ENCODE measurements around the gene IMPA2. TPM values are rescaled to one million over a fixed set of nuclear protein-coding genes. Genes with fewer than 3 reads are reported as not detected.

Gene IMPA2
- total RNA-seq, 1 experiment from 2014 or later, result 37.6 TPM

GRCh38 chr18:12015416-12016062 is 34.2 kb downstream of the IMPA2 start:
- intact Hi-C loops (cut with micrococcal nuclease; ENCODE audit: unreplicated experiment), result no loop called here
- no peak overlapping the region for H3K27ac ChIP-seq (ENCODE audit: low read length)
- BruUV-seq (replicated peaks), result no TSS peak
- H3K9me3 ChIP-seq (ENCODE audit: control insufficient read depth, insufficient read depth, low read depth, low read length), result no peaks in the 10 kb centered on the region
- TF ChIP-seq TCF7L2 (IDR thresholded peaks at IDR 0.05; ENCODE audit: low read depth, low read length), result no peak
- TF ChIP-seq POLR2AphosphoS5 (IDR thresholded peaks at IDR 0.05; ENCODE audit: low read depth, low read length), result no peak
- no peak for TF ChIP-seq REST (IDR thresholded peaks at IDR 0.05; ENCODE audit: insufficient read depth in 1 of 2, low read depth in 2 of 2, low read length in 1 of 2)
- H3K4me1 ChIP-seq (ENCODE audit: control insufficient read depth, insufficient read depth, low read length), result no peaks in the 10 kb centered on the region
- POLR2A ChIA-PET, result no interaction called here
- H3K27me3 ChIP-seq (ENCODE audit: control insufficient read depth, insufficient read depth, low read length), result no peaks in the 10 kb centered on the region
- in situ Hi-C loops (cut with HindIII; ENCODE audit: low pct_unique_long_range_greater_than_20kb, low sequenced_read_pairs), result loop anchor here (25.0 kb wide), 1 partner anchor 103 kb away; the partner anchor contains the start of gene MPPE1
- CTCF ChIA-PET, result no interaction called here
- H3K36me3 ChIP-seq (ENCODE audit: control insufficient read depth, insufficient read depth, low read length), result no peaks in the 10 kb centered on the region
- H3K4me3 ChIP-seq (ENCODE audit: low read depth in 2 of 2, low read length in 2 of 2), result no peak overlapping the region
- ATAC-seq (no peak), DNase-seq (ENCODE audit: low read depth, low spot score) (no peak)

GRCh38 chr18:12017081-12017480 is 35.8 kb downstream of the IMPA2 start:
- in situ Hi-C loops (cut with HindIII; ENCODE audit: low pct_unique_long_range_greater_than_20kb, low sequenced_read_pairs) (loop anchor here (25.0 kb wide), 1 partner anchor 105 kb away; the partner anchor contains the start of gene MPPE1), intact Hi-C loops (cut with micrococcal nuclease; ENCODE audit: unreplicated experiment) (no loop called here)
- ATAC-seq (no peak), DNase-seq (ENCODE audit: low read depth, low spot score) (no peak)
- H3K4me3 ChIP-seq (ENCODE audit: low read depth in 2 of 2, low read length in 2 of 2), result no peak overlapping the region
- no peaks in the 10 kb centered on the region for H3K27me3 ChIP-seq (ENCODE audit: control insufficient read depth, insufficient read depth, low read length)
- H3K36me3 ChIP-seq (ENCODE audit: control insufficient read depth, insufficient read depth, low read length), result no peaks in the 10 kb centered on the region
- POLR2A ChIA-PET, result no interaction called here
- BruUV-seq (replicated peaks), result no TSS peak
- TF ChIP-seq REST (IDR thresholded peaks at IDR 0.05; ENCODE audit: insufficient read depth in 1 of 2, low read depth in 2 of 2, low read length in 1 of 2) (no peak), SIN3A (IDR thresholded peaks at IDR 0.05; ENCODE audit: borderline replicate concordance, insufficient read depth, low read depth, low read length) (no peak), POLR2AphosphoS5 (IDR thresholded peaks at IDR 0.05; ENCODE audit: low read depth, low read length) (no peak), CTCF (IDR thresholded peaks at IDR 0.05) (no peak), TCF7L2 (IDR thresholded peaks at IDR 0.05; ENCODE audit: low read depth, low read length) (no peak)
- no peaks in the 10 kb centered on the region for H3K4me1 ChIP-seq (ENCODE audit: control insufficient read depth, insufficient read depth, low read length)
- no peaks in the 10 kb centered on the region for H3K9me3 ChIP-seq (ENCODE audit: control insufficient read depth, insufficient read depth, low read depth, low read length)
- H3K27ac ChIP-seq (ENCODE audit: low read length), result no peak overlapping the region
- CTCF ChIA-PET, result interaction anchor here (0.6 kb wide), 1 partner anchor 315 kb away, joined by 3 read pairs; no protein-coding TSS in a partner anchor
